ENCODE results near the gene GGTA1.
"Not testable (repeated sequence)": the region's sequence is repeated elsewhere in the genome, so short reads cannot be mapped to it uniquely, and the experiment has no call there.

The GGTA1 gene

GRCh38 chr9:121455527-121456239 lies 44.0 kb downstream of the GGTA1 start:
- peak; percentile 58 for DNase-seq

- no peak for DNase-seq
Measured at GRCh38 chr9:121454972-121455371, 44.7 kb downstream of the GGTA1 start.

GRCh38 chr9:121453232-121453892 lies 46.3 kb downstream of the GGTA1 start:
- no peak for DNase-seq

GRCh38 chr9:121452085-121452484 lies 47.6 kb downstream of the GGTA1 start:
- no peak for DNase-seq

- no peak for DNase-seq
Measured at GRCh38 chr9:121451586-121451985, 48.1 kb downstream of the GGTA1 start.

GRCh38 chr9:121450241-121450640 lies 49.4 kb downstream of the GGTA1 start:
- DNase-seq = no peak

- DNase-seq = no peak
Measured at GRCh38 chr9:121449786-121450185, 49.9 kb downstream of the GGTA1 start.

- no peak for DNase-seq
Measured at GRCh38 chr9:121447321-121447834, 52.3 kb downstream of the GGTA1 start.

GRCh38 chr9:121445986-121446385 lies 53.7 kb downstream of the GGTA1 start:
- DNase-seq = peak; percentile 20

- DNase-seq = peak; percentile 53
Measured at GRCh38 chr9:121443981-121444380, 55.7 kb downstream of the GGTA1 start.

- no peak for DNase-seq
Measured at GRCh38 chr9:121441165-121441564, 58.5 kb downstream of the GGTA1 start.

- DNase-seq = no peak
Measured at GRCh38 chr9:121439711-121440664, 59.7 kb downstream of the GGTA1 start.

GRCh38 chr9:121439016-121439415 lies 60.6 kb downstream of the GGTA1 start:
- DNase-seq = no peak

GRCh38 chr9:121437891-121438290 lies 61.8 kb downstream of the GGTA1 start:
- no peak for DNase-seq

- DNase-seq = not testable (repeated sequence)
Measured at GRCh38 chr9:121437046-121437445, 62.6 kb downstream of the GGTA1 start.

- DNase-seq = no peak
Measured at GRCh38 chr9:121434969-121435368, 64.7 kb downstream of the GGTA1 start.

- DNase-seq = no peak
Measured at GRCh38 chr9:121427899-121428298, 71.7 kb downstream of the GGTA1 start.

- no peak for DNase-seq
Measured at GRCh38 chr9:121424024-121424432, 75.6 kb downstream of the GGTA1 start.

GRCh38 chr9:121411993-121412392 lies 87.7 kb downstream of the GGTA1 start:
- no peak for DNase-seq

- no peak for DNase-seq
Measured at GRCh38 chr9:121405899-121406298, 93.7 kb downstream of the GGTA1 start.

All from suppressor macrophage treated with lipopolysaccharide for 4 hours (primary cell).